Measurements from ENCODE around the gene GMIP. TPM values are rescaled to one million over a fixed set of nuclear protein-coding genes. Genes with fewer than 3 reads are reported as not detected.
A peak's percentile ranks its signal among the peaks of the same experiment; 100 is the strongest.

GMIP gene
- total and polyA plus RNA-seq, 2 experiments from 2014 or later = 5.1 to 22.1 TPM

DNA sequence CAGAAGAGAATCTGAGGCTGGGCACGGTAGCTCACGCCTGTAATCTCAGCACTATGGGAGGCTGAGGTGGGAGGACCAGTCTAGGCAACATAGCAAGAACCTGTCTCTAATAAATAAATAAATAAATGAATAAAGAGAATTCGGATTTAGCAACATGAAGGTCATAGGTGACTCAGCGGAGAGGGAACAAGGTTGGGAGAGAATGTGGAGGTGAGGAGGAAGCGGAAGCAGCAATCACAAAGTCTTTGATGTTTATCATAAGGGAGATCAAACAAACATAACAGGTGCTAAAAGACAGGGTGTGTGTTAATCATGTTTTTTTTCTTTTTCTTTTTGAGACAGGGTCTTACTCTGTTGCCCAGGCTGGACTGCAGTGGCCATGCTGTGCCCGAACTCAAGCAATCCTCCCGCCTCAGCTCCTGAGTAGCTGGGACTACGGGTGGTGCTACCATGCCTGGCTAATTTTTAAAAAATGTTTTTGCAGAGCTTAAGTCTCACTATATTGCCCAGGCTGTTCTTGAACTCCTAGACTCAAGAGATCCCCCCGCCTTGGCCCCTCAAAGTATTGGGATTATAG, 41.2 kb downstream of the GMIP start:
- Histone ChIP-seq H3K4me2 (0 out of 2 replicates have a peak overlapping the region, but pooled peaks have one; percentile 16), H2AFZ (no peak overlapping the region), H3K79me2 (replicated peaks; ENCODE audit: insufficient read depth) (no peaks in the 10 kb centered on the region), H3K36me3 (ENCODE audit: insufficient read depth) (no peaks in the 10 kb centered on the region), H4K20me1 (replicated peaks; ENCODE audit: insufficient read depth) (no peaks in the 10 kb centered on the region), H3F3A (replicated peaks; ENCODE audit: low read depth) (no peaks in the 10 kb centered on the region), H3K4me3 (no peak overlapping the region), H3K4me1 (ENCODE audit: insufficient read depth) (peaks cover 16% of the 10 kb centered on the region; the same call in 1 of the 2 replicates), H3K9me2 (ENCODE audit: insufficient read depth) (0 out of 2 replicates have a peak, but pooled peaks cover 5% of the 10 kb centered on the region), H3K27ac (ENCODE audit: low read depth) (peak overlapping the region; percentile 57; the same call in 1 of the 2 replicates), H3K27me3 (ENCODE audit: insufficient read depth) (no peaks in the 10 kb centered on the region)
- H3K27ac Mint-ChIP-seq = peak overlapping the region; percentile 69; the same call in 1 of the 2 replicates
- no peaks in the 10 kb centered on the region for H3K36me3 Mint-ChIP-seq (ENCODE audit: low read depth)
- no peaks in the 10 kb centered on the region for H3K9me3 Mint-ChIP-seq
- DNase-seq (ENCODE audit: low spot score) (no peak), ATAC-seq (peak; percentile 27)
- no peak for TF ChIP-seq POLR2AphosphoS5 (IDR thresholded peaks at IDR 0.05; ENCODE audit: low read depth)
- no peak for TF ChIP-seq NANOG (IDR thresholded peaks at IDR 0.05; ENCODE audit: borderline replicate concordance)
- no peak for TF ChIP-seq JUNB (IDR thresholded peaks at IDR 0.05; ENCODE audit: unreplicated experiment)
- TF ChIP-seq EZH2phosphoT487 (IDR thresholded peaks at IDR 0.05; ENCODE audit: unreplicated experiment) = no peak
- no peak for TF ChIP-seq CREB1 (CRISPR knock-in tag; IDR thresholded peaks at IDR 0.05; ENCODE audit: low read depth)
- no peak for TF ChIP-seq STAT1 (IDR thresholded peaks at IDR 0.05; ENCODE audit: unreplicated experiment)
- TF ChIP-seq EZH2 (IDR thresholded peaks at IDR 0.05; ENCODE audit: low read depth, unreplicated experiment) = no peak
- no peak for TF ChIP-seq ZNF114 (CRISPR knock-in tag; IDR thresholded peaks at IDR 0.05)
- TF ChIP-seq ZNF331 (CRISPR knock-in tag; IDR thresholded peaks at IDR 0.05; ENCODE audit: low read depth) = no peak
- no peak for TF ChIP-seq ZNF462 (CRISPR knock-in tag; IDR thresholded peaks at IDR 0.05)
- TF ChIP-seq ETS1 (IDR thresholded peaks at IDR 0.05) = no peak
- no peak overlapping the region; the same call in 2 of the 3 replicates for H3K4me3 Mint-ChIP-seq
- peaks cover 6% of the 10 kb centered on the region for H3K27me3 Mint-ChIP-seq (ENCODE audit: insufficient read depth, low read depth, poor library complexity)
- H3K4me1 Mint-ChIP-seq = peaks cover 23% of the 10 kb centered on the region

All from GM23338 (cell line).